ENCODE measurements around the gene NTN4. TPM values are rescaled to one million over a fixed set of nuclear protein-coding genes. Genes with fewer than 3 reads are reported as not detected.
A peak's percentile ranks its signal among the peaks of the same experiment; 100 is the strongest.

Gene NTN4
- total RNA-seq, 1 donor from 2014 or later: 20.9 TPM

DNA sequence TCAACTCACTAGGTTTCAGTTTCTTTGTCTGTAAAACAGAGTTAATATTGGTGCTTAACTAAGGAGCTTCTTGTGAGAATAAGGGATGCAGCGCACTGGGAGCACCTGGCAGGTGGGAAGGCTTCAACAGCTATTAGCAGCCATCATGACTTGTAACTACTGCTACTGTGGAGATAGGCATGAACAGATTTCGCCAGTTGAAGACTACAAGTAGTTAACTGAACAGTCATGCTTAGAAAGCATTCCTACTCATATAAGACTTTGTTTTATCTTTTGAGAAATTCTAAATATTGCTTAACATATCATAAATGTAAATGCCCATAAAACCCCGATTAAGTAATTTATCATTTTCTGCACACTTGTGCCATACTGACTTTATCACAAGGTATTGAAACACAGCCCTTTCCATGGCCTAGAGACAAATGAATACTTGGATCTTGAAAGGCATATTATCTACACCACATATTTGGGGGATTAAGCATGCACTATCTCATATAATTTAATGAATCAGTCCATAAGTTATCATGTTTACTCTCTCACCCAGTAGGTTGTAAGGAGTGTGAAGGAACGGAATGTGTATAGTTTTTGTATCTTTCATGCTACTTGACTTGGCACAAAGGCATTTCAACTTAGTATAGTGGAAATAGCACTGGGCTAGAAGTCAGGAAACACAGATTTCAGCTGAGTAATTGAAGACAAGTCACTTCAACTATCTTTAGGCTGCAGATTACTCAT, 16.1 kb downstream of the NTN4 start:
- Histone ChIP-seq H3K4me3 (ENCODE audit: low read length in 3 of 3) (no peak overlapping the region), H3K36me3 (ENCODE audit: control insufficient read depth in 3 of 3, insufficient read depth in 3 of 3, low read length in 3 of 3) (no peaks in the 10 kb centered on the region), H3K4me1 (ENCODE audit: control insufficient read depth in 3 of 3, insufficient read depth in 3 of 3, low read length in 3 of 3) (no peaks in the 10 kb centered on the region), H3K27me3 (ENCODE audit: control insufficient read depth in 3 of 3, insufficient read depth in 3 of 3, low read length in 3 of 3) (no peaks in the 10 kb centered on the region), H3K27ac (ENCODE audit: low read depth, low read length) (no peak overlapping the region), H3K9me3 (ENCODE audit: control insufficient read depth in 3 of 3, low read length in 3 of 3) (no peaks in the 10 kb centered on the region), H3K9ac (ENCODE audit: low read depth in 1 of 3, low read length in 3 of 3) (no peak overlapping the region)

GRCh38 chr12:95773320-95773719, 17.2 kb downstream of the NTN4 start:
- H3K27me3 ChIP-seq (ENCODE audit: control insufficient read depth in 3 of 3, insufficient read depth in 3 of 3, low read length in 3 of 3): no peaks in the 10 kb centered on the region
- no peak overlapping the region for H3K9ac ChIP-seq (ENCODE audit: low read depth in 1 of 3, low read length in 3 of 3)
- H3K36me3 ChIP-seq (ENCODE audit: control insufficient read depth in 3 of 3, insufficient read depth in 3 of 3, low read length in 3 of 3): no peaks in the 10 kb centered on the region
- no peaks in the 10 kb centered on the region for H3K9me3 ChIP-seq (ENCODE audit: control insufficient read depth in 3 of 3, low read length in 3 of 3)
- H3K4me3 ChIP-seq (ENCODE audit: low read length in 3 of 3): no peak overlapping the region
- no peak overlapping the region for H3K27ac ChIP-seq (ENCODE audit: low read depth, low read length)
- H3K4me1 ChIP-seq (ENCODE audit: control insufficient read depth in 3 of 3, insufficient read depth in 3 of 3, low read length in 3 of 3): no peaks in the 10 kb centered on the region

- Histone ChIP-seq H3K9me3 (ENCODE audit: control insufficient read depth in 3 of 3, low read length in 3 of 3) (no peaks in the 10 kb centered on the region), H3K4me1 (ENCODE audit: control insufficient read depth in 3 of 3, insufficient read depth in 3 of 3, low read length in 3 of 3) (no peaks in the 10 kb centered on the region), H3K36me3 (ENCODE audit: control insufficient read depth in 3 of 3, insufficient read depth in 3 of 3, low read length in 3 of 3) (no peaks in the 10 kb centered on the region), H3K9ac (ENCODE audit: low read depth in 1 of 3, low read length in 3 of 3) (peak overlapping the region in 1 of 3 donors; percentile 38), H3K27me3 (ENCODE audit: control insufficient read depth in 3 of 3, insufficient read depth in 3 of 3, low read length in 3 of 3) (peaks cover 0 to 5% (median 2%) of the 10 kb centered on the region in 3 donors), H3K27ac (ENCODE audit: low read depth, low read length) (no peak overlapping the region), H3K4me3 (ENCODE audit: low read length in 3 of 3) (no peak overlapping the region)
These were observed 22.9 kb downstream of the NTN4 start for GRCh38 chr12:95767703-95768102.

DNA sequence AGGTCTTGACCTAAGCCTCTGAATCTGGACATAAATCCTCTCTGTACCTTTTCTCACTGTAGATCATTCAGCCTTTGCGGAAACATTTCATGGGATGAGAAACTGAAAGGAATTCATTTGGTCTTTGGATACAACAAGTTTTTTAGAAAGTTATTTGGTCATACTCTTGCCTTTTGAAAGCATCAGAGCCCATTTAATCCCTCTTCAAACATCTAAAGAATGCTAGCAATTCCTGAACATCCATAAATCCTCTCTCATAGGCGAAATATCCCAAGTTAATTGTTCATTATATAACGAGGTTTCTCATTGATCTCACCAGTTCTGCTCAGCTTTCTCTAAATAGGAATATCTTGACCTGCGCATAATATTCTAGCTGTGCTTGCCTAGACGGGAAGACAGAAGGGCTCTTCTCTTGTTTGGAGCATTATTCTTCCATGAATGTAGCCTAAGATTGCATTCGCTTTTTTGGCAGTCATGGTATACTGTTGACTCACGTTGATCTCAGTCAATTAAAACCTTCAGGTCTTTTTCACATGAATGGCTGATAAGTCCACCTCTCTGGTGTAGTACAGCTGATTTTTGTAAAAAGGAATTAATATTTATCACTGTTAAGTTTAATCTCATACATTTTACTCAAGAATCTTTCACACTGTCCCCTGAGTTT, 24.1 kb downstream of the NTN4 start:
- no peak overlapping the region for H3K27ac ChIP-seq (ENCODE audit: low read depth, low read length)
- H3K9me3 ChIP-seq (ENCODE audit: control insufficient read depth in 3 of 3, low read length in 3 of 3): no peaks in the 10 kb centered on the region
- H3K4me1 ChIP-seq (ENCODE audit: control insufficient read depth in 3 of 3, insufficient read depth in 3 of 3, low read length in 3 of 3): no peaks in the 10 kb centered on the region
- peaks cover 0 to 5% (median 2%) of the 10 kb centered on the region in 3 donors for H3K27me3 ChIP-seq (ENCODE audit: control insufficient read depth in 3 of 3, insufficient read depth in 3 of 3, low read length in 3 of 3)
- no peak overlapping the region for H3K9ac ChIP-seq (ENCODE audit: low read depth in 1 of 3, low read length in 3 of 3)
- H3K36me3 ChIP-seq (ENCODE audit: control insufficient read depth in 3 of 3, insufficient read depth in 3 of 3, low read length in 3 of 3): no peaks in the 10 kb centered on the region
- H3K4me3 ChIP-seq (ENCODE audit: low read length in 3 of 3): no peak overlapping the region

DNA sequence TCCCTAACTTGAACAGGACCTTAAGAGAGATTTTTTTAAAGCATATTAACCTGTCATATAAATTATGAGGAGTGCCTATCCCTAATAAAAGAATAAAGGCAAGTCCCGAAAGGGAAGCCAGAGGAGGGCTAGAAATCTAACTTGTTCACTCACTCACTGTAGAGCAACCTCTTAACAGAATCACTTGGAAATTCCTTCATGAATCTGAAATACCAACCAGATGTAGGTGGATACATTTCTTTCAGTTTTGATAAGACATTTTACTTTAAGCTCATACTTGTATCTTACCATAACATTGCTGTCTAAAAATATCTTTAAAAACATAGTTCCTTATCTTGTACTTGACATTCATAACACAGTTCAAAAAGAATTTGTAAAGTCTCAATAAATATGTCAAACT, 25.7 kb downstream of the NTN4 start:
- Histone ChIP-seq H3K9ac (ENCODE audit: low read depth in 1 of 3, low read length in 3 of 3) (no peak overlapping the region), H3K4me3 (ENCODE audit: low read length in 3 of 3) (no peak overlapping the region), H3K36me3 (ENCODE audit: control insufficient read depth in 3 of 3, insufficient read depth in 3 of 3, low read length in 3 of 3) (no peaks in the 10 kb centered on the region), H3K27ac (ENCODE audit: low read depth, low read length) (no peak overlapping the region), H3K27me3 (ENCODE audit: control insufficient read depth in 3 of 3, insufficient read depth in 3 of 3, low read length in 3 of 3) (peaks cover 0 to 5% (median 2%) of the 10 kb centered on the region in 3 donors), H3K4me1 (ENCODE audit: control insufficient read depth in 3 of 3, insufficient read depth in 3 of 3, low read length in 3 of 3) (no peaks in the 10 kb centered on the region), H3K9me3 (ENCODE audit: control insufficient read depth in 3 of 3, low read length in 3 of 3) (no peaks in the 10 kb centered on the region)

DNA sequence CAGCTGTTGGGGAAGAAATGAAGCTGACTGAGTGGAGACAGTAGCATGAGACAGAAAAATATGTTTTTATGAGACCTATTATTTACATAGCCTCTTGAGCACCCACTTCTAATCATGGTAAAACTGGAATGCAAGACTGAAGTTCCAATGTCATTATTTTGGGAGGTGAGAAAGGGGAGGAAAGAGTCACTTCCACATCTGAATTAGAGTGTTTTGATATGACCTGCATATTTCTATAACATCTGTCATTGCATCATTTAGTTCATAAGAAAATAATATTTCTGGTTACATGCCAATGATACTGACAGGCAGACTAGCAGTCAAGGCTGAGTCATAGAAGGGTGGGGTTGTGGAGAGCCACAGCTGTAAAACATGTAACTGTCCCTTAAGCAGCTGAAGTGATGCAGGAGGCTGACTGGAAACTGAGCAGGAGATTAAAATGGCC, 26.7 kb downstream of the NTN4 start:
- H3K9ac ChIP-seq (ENCODE audit: low read depth in 1 of 3, low read length in 3 of 3): no peak overlapping the region
- no peak overlapping the region for H3K27ac ChIP-seq (ENCODE audit: low read depth, low read length)
- no peaks in the 10 kb centered on the region for H3K4me1 ChIP-seq (ENCODE audit: control insufficient read depth in 3 of 3, insufficient read depth in 3 of 3, low read length in 3 of 3)
- no peaks in the 10 kb centered on the region for H3K9me3 ChIP-seq (ENCODE audit: control insufficient read depth in 3 of 3, low read length in 3 of 3)
- no peak overlapping the region for H3K4me3 ChIP-seq (ENCODE audit: low read length in 3 of 3)
- peaks cover 0 to 5% (median 2%) of the 10 kb centered on the region in 3 donors for H3K27me3 ChIP-seq (ENCODE audit: control insufficient read depth in 3 of 3, insufficient read depth in 3 of 3, low read length in 3 of 3)
- no peaks in the 10 kb centered on the region for H3K36me3 ChIP-seq (ENCODE audit: control insufficient read depth in 3 of 3, insufficient read depth in 3 of 3, low read length in 3 of 3)

- Histone ChIP-seq H3K9ac (ENCODE audit: low read depth in 1 of 3, low read length in 3 of 3) (no peak overlapping the region), H3K27me3 (ENCODE audit: control insufficient read depth in 3 of 3, insufficient read depth in 3 of 3, low read length in 3 of 3) (no peaks in the 10 kb centered on the region), H3K9me3 (ENCODE audit: control insufficient read depth in 3 of 3, low read length in 3 of 3) (no peaks in the 10 kb centered on the region), H3K4me3 (ENCODE audit: low read length in 3 of 3) (no peak overlapping the region), H3K27ac (ENCODE audit: low read depth, low read length) (no peak overlapping the region), H3K4me1 (ENCODE audit: control insufficient read depth in 3 of 3, insufficient read depth in 3 of 3, low read length in 3 of 3) (no peaks in the 10 kb centered on the region), H3K36me3 (ENCODE audit: control insufficient read depth in 3 of 3, insufficient read depth in 3 of 3, low read length in 3 of 3) (no peaks in the 10 kb centered on the region)
These were observed 28.3 kb downstream of the NTN4 start for GRCh38 chr12:95762123-95762785.

DNA sequence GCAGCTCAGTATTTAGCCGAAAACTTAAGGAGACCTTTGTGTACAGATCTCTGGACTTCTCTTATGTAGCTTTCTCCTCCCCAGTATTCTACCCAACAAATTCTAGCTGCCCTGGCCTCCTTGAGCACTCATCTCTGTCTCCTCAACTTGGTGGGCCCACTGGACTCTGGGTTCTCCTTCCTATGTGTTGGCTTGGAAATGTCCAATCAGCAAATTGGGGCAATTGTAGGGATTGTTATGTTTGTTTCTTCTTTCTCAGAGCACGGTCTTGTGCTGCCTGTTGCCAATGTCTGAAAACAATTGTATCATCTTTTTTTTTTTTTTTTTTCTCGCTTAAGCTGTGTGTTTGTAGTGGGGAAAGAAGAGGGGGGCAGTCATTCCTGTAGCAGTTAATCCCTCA, 30.2 kb downstream of the NTN4 start:
- H3K27ac ChIP-seq (ENCODE audit: low read depth, low read length): no peak overlapping the region
- no peaks in the 10 kb centered on the region for H3K36me3 ChIP-seq (ENCODE audit: control insufficient read depth in 3 of 3, insufficient read depth in 3 of 3, low read length in 3 of 3)
- no peaks in the 10 kb centered on the region for H3K9me3 ChIP-seq (ENCODE audit: control insufficient read depth in 3 of 3, low read length in 3 of 3)
- H3K4me3 ChIP-seq (ENCODE audit: low read length in 3 of 3): no peak overlapping the region
- H3K27me3 ChIP-seq (ENCODE audit: control insufficient read depth in 3 of 3, insufficient read depth in 3 of 3, low read length in 3 of 3): no peaks in the 10 kb centered on the region
- H3K4me1 ChIP-seq (ENCODE audit: control insufficient read depth in 3 of 3, insufficient read depth in 3 of 3, low read length in 3 of 3): no peaks in the 10 kb centered on the region
- H3K9ac ChIP-seq (ENCODE audit: low read depth in 1 of 3, low read length in 3 of 3): no peak overlapping the region

GRCh38 chr12:95759718-95760117, 30.8 kb downstream of the NTN4 start:
- H3K4me1 ChIP-seq (ENCODE audit: control insufficient read depth in 3 of 3, insufficient read depth in 3 of 3, low read length in 3 of 3): no peaks in the 10 kb centered on the region
- no peak overlapping the region for H3K27ac ChIP-seq (ENCODE audit: low read depth, low read length)

DNA sequence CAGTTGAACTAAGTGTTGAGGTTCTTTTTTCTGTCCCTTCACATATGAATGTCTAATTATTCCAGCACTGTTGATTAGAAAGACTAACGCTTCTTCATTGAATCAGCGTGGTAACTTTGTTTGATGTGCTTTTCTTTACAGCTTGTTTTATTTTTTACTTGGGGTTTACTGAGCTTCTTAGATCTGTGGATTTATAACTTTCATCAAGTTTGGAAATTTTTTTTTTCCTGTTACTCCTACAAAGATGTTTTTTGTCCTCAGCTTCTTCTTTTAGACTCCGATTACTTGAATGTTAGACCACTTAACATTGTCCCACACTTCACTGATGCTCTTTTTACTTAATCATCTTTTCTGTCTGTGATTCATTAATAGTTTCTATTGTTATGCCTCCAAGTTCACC, 31.5 kb downstream of the NTN4 start:
- no peak overlapping the region for H3K9ac ChIP-seq (ENCODE audit: low read depth in 1 of 3, low read length in 3 of 3)
- no peak overlapping the region for H3K27ac ChIP-seq (ENCODE audit: low read depth, low read length)
- no peak overlapping the region for H3K4me3 ChIP-seq (ENCODE audit: low read length in 3 of 3)
- H3K27me3 ChIP-seq (ENCODE audit: control insufficient read depth in 3 of 3, insufficient read depth in 3 of 3, low read length in 3 of 3): no peaks in the 10 kb centered on the region
- H3K36me3 ChIP-seq (ENCODE audit: control insufficient read depth in 3 of 3, insufficient read depth in 3 of 3, low read length in 3 of 3): no peaks in the 10 kb centered on the region
- H3K4me1 ChIP-seq (ENCODE audit: control insufficient read depth in 3 of 3, insufficient read depth in 3 of 3, low read length in 3 of 3): no peaks in the 10 kb centered on the region
- H3K9me3 ChIP-seq (ENCODE audit: control insufficient read depth in 3 of 3, low read length in 3 of 3): no peaks in the 10 kb centered on the region

More at GRCh38 chr12:95759718-95760117, 30.8 kb downstream of the NTN4 start:
- no peak overlapping the region for H3K4me3 ChIP-seq (ENCODE audit: low read length in 3 of 3)
- no peak overlapping the region for H3K9ac ChIP-seq (ENCODE audit: low read depth in 1 of 3, low read length in 3 of 3)
- H3K9me3 ChIP-seq (ENCODE audit: control insufficient read depth in 3 of 3, low read length in 3 of 3): no peaks in the 10 kb centered on the region
- H3K36me3 ChIP-seq (ENCODE audit: control insufficient read depth in 3 of 3, insufficient read depth in 3 of 3, low read length in 3 of 3): no peaks in the 10 kb centered on the region
- no peaks in the 10 kb centered on the region for H3K27me3 ChIP-seq (ENCODE audit: control insufficient read depth in 3 of 3, insufficient read depth in 3 of 3, low read length in 3 of 3)
